Activated naive CD4-positive, alpha-beta T cell treated with Interleukin-2 at 50 U/mL for 16 hours (primary cell): ENCODE measurements around the gene CNOT3.
"Not testable (repeated sequence)": the region's sequence is repeated elsewhere in the genome, so short reads cannot be mapped to it uniquely, and the experiment has no call there.

ENCODE experiments used
- DNase-seq: peaks from one replicate; pipeline ENCODE4 v3.0.0-alpha.2; 2020

The CNOT3 gene

GRCh38 chr19:54137699-54138488, at the start of gene CNOT3:
Gene CNOT3, plus strand, starts transcription at chr19:54137762. Its CDS starts 5,217 bp downstream, at chr19:54142979.
- peak; percentile 39 for DNase-seq

DNA sequence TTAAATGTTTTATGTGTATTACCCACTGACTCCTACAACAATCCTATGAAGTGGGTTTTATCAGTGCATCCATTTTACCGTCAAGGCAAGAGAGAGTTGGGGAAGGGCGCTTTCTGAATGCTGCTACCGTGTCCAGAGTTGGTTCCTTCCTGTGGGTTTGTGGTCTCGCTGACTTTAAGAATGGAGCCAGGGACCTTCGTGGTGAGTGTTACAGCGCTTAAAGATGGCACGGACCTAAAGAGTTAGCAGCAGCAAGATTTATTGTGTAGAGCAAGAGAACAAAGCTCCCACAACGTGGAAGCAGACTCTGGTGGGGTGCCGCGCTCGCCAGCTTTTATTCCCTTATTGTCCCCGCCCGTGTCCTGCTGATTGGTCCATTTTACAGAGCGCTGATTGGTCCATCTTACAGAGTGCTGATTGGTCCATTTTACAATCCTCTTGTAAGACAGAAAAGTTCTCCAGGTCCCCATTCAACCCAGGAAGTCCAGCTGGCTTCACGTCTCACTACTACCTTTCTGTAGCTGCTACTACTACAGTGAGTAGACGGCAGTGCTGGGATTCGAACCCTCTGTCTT, 43.0 kb upstream of the CNOT3 start:
- no peak for DNase-seq

DNA sequence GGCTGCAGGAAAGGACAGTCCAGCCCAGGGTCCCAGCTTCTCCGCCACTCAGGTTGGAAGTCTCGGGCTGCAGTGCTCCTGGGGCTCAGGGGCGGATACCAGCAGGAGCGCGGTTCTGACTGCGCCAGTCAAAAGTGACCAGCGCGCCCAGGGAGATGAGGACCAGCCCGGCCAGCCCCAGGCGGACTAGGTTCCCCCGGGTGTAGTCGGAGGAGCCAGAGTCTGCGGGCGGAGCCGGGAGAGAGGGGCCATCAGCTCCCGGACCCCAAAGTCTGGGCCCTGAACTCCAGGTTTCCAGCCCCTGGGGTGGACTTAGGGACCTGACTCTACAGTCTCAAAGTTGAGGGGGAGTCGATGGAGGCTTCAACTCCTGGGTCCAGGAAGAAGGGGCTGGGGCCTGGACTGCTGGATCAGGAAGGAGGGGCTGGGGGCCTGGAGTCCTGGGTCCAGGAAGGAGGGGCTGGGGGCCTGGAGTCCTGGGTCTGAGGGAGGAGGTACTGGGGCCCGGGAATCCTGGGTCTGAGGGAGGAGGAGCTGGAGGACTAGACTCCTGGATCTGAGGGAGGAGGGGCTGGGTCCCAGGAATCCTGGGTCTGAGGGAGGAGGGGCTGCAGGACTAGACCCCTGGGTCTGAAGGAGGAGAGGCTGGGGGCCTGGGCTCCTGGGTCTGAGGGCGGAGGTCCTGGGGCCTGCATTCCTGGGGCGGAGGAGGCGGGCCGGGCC, 42.3 kb upstream of the CNOT3 start:
- no peak for DNase-seq

DNA sequence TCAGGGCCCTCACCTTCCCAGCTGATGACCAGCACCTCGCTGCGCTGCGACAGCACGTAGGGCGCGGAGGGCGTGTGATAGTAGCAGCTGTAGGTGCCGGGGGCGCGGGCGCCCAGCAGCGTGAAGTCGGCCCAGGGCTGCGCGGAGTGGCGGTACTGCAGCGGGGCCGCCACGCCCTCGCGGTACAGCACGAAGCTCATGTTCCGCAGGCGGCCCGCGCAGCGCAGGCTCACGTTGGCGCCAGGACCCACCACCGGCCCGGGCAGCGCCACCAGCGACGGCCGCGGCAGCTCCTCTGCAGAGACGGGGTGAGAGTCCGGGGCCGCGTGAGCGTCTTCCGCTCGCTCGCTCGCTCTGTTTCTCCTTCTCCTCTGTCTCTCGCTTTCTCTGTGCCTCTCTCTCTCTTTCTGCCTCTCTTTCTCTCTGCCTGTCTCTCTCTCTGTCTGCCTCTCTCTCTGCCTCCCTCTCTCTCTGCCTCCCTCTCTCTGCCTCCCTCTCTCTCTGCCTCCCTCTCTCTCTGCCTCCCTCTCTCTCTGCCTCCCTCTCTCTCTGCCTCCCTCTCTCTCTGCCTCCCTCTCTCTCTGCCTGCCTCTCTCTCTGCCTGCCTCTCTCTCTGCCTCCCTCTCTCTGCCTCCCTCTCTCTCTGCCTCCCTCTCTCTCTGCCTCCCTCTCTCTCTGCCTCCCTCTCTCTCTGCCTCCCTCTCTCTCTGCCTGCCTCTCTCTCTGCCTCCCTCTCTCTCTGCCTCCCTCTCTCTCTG, 41.5 kb upstream of the CNOT3 start:
- DNase-seq: peak; percentile 64

DNA sequence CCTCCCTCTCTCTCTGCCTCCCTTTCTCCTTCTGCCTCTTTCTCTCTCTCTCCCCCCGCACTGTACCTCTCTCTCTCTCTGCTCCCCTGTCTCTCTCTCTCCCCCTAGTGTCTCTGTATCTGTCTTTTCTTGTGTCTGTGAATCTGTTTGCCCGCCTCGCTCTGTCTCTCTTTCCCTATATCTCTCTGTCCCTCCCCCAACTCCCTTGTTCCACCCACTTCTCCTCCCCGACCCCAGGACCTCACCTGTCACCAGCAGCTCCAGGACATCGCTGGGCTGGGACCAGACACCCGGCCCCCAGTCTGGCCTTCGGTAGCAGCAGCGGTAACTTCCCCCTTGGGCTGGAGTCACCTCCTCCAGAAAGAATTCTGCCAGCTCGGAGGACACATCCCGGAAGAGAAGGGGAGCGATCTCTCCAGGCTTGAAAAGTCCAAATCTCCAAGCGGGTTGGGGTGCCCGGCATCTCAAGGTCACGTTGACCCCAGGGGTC, 40.9 kb upstream of the CNOT3 start:
- no peak for DNase-seq

- DNase-seq: no peak
Measured at GRCh38 chr19:54099190-54099902, 38.2 kb upstream of the CNOT3 start.

- not testable (repeated sequence) for DNase-seq
Measured at GRCh38 chr19:54099903-54100255, 37.7 kb upstream of the CNOT3 start.

GRCh38 chr19:54100561-54100960, 37.0 kb upstream of the CNOT3 start, which contains the start of gene OSCAR:
Gene OSCAR, minus strand, starts transcription at chr19:54100803. Its CDS starts 11 bp downstream, at chr19:54100792.
- DNase-seq: no peak

DNA sequence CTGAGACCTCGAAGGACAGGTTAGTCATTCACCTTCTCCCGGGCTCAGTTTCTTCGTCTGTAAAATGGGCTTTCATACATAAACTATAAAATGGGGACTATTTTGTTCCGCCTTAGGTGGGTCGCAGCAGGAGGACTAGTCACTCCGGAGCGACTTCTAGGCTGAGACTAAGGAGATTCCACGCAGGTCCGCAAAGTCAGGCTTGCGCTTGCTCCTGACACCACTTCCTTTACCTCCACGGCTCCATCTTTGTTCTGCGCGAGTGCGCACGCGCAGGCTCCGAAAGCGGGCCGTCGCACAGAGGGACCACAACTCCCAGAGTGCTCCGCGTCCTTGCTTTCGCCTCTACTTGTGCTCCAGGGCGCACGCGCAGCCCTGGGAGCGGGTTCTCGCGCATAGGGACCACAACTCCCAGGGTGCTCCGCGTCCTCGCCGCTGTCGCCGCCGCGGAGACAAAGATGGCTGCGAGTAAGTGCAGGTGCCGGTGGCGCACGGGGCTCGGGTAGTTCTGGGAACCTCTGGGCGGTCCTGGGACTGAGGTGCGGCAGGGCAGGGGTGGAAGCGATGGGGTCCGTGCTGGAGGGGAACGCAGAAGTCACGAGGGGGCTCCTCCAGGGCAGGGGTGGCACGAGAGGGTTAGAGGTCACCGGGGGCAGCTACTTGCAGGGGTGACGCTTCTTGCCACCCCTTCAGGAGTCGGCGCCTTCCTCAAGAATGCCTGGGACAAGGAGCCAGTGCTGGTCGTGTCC, 35.0 kb upstream of the CNOT3 start, which contains the start of gene NDUFA3:
NDUFA3 (plus strand) TSS at position 435 of the 749 bp plus-strand sequence; CDS start at position 459, 24 bp downstream.
- DNase-seq: peak; percentile 98

GRCh38 chr19:54104998-54105715, 32.4 kb upstream of the CNOT3 start:
- no peak for DNase-seq

DNA sequence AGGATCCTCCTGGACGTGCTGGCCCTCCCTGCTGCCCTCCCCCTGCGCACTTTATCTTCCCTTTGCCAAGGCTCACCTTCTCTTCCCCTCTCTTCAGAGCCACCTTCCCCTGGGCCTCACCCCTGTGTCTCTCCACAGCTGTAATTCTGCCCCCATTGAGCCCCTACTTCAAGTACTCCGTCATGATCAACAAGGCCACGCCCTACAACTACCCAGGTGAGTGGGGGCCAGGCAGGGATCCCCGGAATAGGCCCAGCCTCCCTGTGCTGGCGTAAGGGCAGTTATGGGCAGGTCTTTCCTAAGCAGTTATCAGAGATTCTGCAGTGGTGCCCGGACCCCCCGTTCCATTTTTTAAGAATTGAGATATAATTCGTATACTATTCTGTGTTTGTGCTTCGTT, 31.8 kb upstream of the CNOT3 start:
- no peak for DNase-seq

DNA sequence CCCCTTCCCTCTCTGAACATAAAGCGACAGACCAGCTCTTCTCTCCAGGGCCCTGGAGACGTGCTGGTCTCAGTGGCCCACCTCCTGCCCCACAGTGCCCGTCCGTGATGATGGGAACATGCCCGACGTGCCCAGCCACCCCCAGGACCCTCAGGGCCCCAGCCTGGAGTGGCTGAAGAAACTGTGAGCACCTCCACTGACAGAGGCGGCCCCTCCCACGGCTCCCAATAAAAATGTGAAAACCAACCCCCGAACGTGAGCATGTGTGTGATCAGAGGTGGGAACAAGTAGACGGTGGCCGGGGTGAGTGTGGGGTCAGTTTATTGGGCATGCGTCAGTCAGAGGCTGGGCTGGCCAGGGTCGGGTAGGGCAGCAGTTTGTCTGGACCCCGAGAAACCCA, 30.8 kb upstream of the CNOT3 start:
- DNase-seq: no peak

GRCh38 chr19:54107876-54108490, 29.6 kb upstream of the CNOT3 start:
- no peak for DNase-seq

GRCh38 chr19:54108496-54108895, 29.1 kb upstream of the CNOT3 start:
- no peak for DNase-seq

DNA sequence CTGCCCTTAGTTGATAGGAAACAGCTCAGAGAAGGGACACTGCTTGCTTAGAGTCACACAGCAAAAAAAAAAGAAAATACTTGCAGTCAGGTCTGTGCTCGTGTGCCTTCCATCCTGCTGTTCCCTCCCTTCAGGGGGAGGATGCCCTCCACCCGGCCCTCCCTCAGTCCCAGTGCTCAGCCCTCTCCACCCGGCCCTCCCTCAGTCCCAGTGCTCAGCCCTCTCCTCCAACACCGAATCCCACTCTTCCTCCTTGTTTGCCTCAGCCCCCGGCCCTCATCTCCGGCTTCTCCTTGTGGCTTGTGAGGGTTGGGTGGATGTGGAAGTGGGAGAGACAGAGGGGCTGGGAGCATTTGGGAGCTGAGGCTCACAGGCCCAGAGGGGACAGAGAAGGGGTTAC, 27.9 kb upstream of the CNOT3 start:
- no peak for DNase-seq

- DNase-seq: peak; percentile 38
Measured at GRCh38 chr19:54114340-54115108, 23.0 kb upstream of the CNOT3 start.

- DNase-seq: peak; percentile 96
Measured at GRCh38 chr19:54115109-54116063, 22.2 kb upstream of the CNOT3 start, which contains the start of the genes PRPF31 and TFPT. Gene PRPF31, plus strand, starts transcription at chr19:54115754. Its CDS starts 2,525 bp downstream, at chr19:54118279. Gene TFPT, minus strand, starts transcription at chr19:54115657. Its CDS starts 388 bp downstream, at chr19:54115269.

GRCh38 chr19:54121259-54121658, 16.3 kb upstream of the CNOT3 start:
- DNase-seq: no peak
